ENCODE results near the gene KCNJ5.

DNA sequence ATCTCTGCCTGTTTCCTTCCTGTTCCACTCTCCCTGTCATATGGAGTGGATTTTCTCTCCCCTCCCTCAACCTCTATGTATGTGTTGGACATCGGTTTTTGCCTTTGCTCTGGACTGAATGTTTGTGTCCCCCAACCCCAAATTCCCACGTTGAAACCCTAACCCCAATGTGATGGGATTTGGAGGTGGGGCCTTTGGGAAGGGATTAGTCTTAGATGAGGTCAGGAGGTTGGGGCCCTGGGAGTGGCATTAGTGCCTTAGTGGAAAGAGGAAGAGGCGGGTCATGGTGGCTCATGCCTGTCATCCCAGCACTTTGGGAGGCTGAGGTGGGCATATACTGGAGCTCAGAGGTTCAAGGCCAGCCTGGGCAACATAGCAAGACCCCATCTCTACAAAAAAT is 39.9 kb downstream of the KCNJ5 start:
- TF ChIP-seq POLR2A (IDR thresholded peaks at IDR 0.05; ENCODE audit: borderline replicate concordance, extremely low read depth, insufficient read depth, insufficient read length) (no peak), YY1 (IDR thresholded peaks at IDR 0.05; ENCODE audit: extremely low read depth, insufficient replicate concordance, low read depth, low read length) (no peak), SP1 (IDR thresholded peaks at IDR 0.05; ENCODE audit: low read depth) (no peak), CEBPB (IDR thresholded peaks at IDR 0.05; ENCODE audit: low read depth) (no peak)
- TF ChIP-seq, protein P1, sequence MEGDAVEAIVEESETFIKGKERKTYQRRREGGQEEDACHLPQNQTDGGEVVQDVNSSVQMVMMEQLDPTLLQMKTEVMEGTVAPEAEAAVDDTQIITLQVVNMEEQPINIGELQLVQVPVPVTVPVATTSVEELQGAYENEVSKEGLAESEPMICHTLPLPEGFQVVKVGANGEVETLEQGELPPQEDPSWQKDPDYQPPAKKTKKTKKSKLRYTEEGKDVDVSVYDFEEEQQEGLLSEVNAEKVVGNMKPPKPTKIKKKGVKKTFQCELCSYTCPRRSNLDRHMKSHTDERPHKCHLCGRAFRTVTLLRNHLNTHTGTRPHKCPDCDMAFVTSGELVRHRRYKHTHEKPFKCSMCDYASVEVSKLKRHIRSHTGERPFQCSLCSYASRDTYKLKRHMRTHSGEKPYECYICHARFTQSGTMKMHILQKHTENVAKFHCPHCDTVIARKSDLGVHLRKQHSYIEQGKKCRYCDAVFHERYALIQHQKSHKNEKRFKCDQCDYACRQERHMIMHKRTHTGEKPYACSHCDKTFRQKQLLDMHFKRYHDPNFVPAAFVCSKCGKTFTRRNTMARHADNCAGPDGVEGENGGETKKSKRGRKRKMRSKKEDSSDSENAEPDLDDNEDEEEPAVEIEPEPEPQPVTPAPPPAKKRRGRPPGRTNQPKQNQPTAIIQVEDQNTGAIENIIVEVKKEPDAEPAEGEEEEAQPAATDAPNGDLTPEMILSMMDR (IDR thresholded peaks at IDR 0.05 in 2 of 3, conservative IDR thresholded peaks at IDR 0.05 in 1 of 3; ENCODE audit: borderline replicate concordance in 1 of 3, insufficient read depth in 1 of 3, low read depth in 2 of 3, low read length in 2 of 3) = no peak
